ENCODE data around the gene PLAAT2.
"Not testable (repeated sequence)": the region's sequence is repeated elsewhere in the genome, so short reads cannot be mapped to it uniquely, and the experiment has no call there.

The PLAAT2 gene

GRCh38 chr11:63563201-63564055 lies at the start of gene PLAAT2:
PLAAT2 (minus strand) TSS chr11:63563379; CDS start chr11:63563324, 55 bp downstream.
- DNase-seq = no peak

DNA sequence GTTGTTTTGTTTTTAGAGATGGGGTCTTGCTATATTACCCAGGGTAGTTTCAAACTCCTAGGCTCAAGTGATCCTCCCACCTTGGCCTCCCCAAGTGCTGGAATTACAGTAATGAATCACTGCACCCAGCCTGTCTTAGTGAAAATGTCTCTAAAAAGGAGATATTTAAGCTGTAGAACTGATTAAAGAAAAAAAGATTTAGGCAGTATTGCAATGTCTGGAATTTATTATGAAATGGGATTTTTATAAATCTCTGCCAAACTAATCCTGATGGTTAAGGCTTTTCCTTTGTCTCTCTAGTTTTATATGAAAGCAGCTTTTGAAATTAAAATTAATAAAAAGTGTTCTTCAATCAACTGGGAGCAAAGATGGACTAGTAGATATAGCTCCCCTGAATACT lies 49.0 kb upstream of the PLAAT2 start:
- no peak for DNase-seq

- no peak for DNase-seq
These were observed 48.2 kb upstream of the PLAAT2 start for GRCh38 chr11:63611395-63611747.

DNA sequence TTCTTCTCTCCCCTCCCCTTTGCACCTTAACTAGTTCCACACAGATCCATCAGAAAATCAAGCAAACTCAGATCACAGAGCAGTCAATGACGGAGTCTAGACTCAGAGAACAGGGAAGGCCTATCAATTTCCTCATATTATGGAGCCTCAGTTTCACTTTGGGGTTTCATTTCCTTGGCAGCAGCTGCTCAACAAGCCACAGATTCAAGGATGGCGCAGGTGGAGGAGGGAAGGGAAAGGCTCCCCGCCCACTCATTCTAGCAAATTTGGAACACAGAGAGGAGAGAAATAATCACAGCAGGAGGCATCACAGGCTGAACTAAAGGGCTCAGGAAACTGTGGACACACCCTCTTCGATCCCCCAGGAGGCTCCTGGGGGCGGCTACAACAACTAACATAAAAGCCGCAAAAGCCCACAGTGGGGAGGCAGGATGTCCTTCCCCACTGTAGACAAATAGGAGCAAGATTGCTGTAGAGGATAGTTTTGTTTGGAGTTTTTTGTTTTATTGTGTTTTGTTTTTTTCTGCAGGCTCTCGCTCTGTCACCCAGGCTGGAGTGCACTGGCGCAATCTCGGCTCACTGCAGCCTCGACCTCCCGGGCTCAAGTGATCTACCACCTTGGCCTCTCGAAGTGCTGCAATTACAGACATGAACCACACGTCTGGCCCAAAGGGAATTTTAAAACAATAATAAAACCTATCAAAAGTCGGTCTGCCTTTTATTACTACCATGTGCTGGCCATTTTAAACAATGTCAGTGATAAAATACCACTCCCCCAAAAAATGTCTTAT lies 47.6 kb upstream of the PLAAT2 start:
- DNase-seq = no peak

DNA sequence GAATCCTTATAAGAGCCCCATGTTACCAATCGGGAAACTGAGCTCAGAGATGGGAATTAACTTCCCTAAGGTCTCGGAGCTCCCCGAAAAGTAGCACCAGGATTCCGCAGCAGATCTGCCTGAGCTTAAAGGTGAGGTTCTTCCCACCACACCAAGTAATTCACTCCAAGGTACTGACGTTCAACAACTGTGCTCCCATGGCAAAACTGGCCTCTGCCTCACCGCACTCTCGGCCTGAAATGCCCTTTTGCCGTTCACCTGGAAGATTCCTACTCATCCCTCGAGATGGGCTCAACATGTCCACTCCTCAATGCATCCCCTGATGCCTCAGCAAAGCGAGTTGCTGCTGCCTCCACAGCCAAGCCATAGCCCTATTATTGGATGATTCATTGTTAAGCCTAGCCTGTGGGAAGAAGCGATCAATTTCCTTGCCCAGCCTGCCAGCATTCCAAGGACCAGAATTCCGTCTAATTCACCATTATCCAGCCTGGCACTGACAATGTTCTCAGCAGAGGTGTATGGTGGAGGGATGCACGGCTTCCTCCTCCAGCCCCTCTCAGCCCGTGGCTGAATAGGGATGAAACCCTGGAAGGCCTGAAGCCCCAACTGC lies 46.9 kb upstream of the PLAAT2 start:
- no peak for DNase-seq

- DNase-seq = no peak
These were observed 46.4 kb upstream of the PLAAT2 start for GRCh38 chr11:63609536-63609935.

- DNase-seq = no peak
These were observed 45.5 kb upstream of the PLAAT2 start for GRCh38 chr11:63608353-63609345.

- DNase-seq = no peak
These were observed 40.0 kb upstream of the PLAAT2 start for GRCh38 chr11:63603180-63603518.

- DNase-seq = not testable (repeated sequence)
These were observed 39.4 kb upstream of the PLAAT2 start for GRCh38 chr11:63602290-63603179.

DNA sequence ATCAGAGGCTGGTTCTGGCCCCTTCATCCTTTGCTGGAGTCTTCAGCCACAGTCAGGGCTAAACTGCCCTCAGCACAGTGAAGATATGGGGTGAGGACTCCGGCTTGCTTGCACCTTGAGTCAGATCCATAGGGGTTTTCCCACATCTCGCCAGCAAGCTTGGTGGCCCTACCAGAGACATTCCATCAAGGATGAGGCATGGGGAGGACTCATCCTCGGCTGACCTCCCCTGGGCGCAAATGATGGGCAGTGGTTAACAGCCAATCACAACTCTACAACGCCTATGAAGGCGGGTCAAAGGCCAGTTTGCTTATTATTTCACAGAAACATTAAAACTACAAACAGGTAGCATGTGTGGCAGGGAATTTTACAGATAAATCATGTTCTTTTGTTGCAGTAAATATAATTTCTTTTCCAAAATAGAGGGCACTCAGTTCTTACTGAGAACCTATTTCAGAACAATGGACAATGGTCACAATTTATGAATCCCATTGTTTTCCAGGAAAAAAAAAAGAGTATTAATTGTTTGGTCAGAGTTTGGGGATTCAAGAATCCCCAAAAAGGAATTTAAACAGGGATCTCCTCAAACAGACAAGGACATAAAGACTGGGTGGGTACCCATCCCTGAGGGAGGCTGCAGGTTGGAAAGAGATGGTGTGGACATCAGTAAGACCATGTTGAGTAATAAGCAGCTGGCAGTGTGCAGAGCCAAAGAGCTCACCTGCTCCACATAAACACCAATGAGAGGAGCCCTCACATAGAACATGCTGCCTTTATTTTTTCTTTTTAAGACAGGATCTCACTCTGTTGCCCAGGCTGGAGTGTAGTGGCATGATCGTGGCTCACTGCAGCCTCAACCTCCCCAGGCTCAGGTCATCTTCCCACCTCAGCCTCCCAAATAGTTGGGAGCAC lies 36.3 kb upstream of the PLAAT2 start:
- DNase-seq = no peak

GRCh38 chr11:63598556-63598955 lies 35.4 kb upstream of the PLAAT2 start:
- DNase-seq = no peak

- no peak for DNase-seq
These were observed 32.1 kb upstream of the PLAAT2 start for GRCh38 chr11:63595296-63595695.

- DNase-seq = no peak
These were observed 29.8 kb upstream of the PLAAT2 start for GRCh38 chr11:63592975-63593395.

GRCh38 chr11:63590024-63590788 lies 27.0 kb upstream of the PLAAT2 start:
- no peak for DNase-seq

DNA sequence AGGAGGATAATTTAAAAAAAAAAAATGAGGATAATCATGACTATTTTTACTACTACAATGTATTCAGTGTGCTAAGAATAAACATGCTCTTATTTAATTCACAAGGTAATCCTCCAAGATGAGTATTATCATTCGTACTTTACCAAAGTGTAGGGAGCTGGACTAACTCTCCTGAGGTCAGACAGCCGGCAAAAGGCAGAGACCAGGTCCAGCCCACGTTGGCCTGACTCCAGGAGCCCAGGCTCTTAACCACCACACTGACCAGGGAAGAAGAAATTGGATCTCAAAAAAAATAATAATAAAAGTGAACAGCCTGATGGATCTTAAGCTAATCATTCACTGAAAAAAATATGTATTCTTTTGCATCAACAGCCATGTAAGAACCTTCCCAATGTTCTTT lies 25.8 kb upstream of the PLAAT2 start:
- DNase-seq = no peak

DNA sequence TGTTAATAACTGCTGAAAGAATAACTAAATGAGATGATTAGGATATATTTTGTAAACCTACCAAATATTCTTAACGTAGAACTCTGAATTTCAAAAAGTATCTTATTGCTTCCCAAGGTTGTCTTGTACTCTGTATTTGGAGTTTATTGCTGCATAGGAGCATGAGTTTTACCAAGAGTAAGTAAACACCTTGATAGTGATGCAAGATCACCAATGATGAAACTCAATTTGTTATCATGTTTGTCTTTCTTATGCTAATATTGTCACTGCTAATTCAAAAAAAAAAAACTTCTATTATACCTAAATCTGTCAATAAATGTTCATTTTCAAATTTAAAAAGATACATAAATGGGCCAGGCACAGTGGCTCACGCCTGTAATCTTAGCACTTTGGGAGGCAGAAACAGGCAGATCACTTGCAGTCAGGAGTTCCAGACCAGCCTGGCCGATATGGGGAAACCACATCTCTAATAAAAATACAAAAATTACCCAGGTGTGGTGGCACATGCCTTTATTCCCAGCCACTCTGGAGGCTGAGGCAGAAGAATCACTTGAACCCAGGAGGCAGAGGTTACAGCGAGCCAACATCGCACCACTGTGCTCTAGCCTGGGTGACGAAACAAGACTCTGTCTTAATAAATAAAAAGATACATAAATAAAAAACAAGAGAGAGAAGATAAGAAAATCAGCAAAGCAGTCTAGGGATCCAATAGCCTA lies 23.4 kb upstream of the PLAAT2 start:
- no peak for DNase-seq

- DNase-seq = no peak
These were observed 20.1 kb upstream of the PLAAT2 start for GRCh38 chr11:63583357-63583677.

DNA sequence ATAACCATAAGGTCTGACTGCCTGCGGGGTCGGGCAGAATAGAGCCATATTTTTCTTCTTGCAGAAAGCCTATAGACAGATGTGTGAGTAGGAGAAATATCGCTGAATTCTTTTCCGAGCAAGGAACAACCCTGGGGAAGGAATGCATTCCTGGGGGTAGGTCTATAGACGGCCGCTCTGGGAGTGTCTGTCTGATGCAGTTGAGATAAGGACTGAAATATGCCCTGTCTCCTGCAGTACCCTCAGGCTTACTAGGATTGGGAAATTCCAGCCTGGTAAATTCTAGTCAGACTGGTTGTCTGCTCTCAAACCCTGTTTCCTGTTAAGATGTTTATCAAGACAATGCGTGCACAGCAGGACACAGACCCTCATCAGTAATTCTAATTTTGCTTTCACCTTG lies 18.0 kb upstream of the PLAAT2 start:
- not testable (repeated sequence) for DNase-seq

DNA sequence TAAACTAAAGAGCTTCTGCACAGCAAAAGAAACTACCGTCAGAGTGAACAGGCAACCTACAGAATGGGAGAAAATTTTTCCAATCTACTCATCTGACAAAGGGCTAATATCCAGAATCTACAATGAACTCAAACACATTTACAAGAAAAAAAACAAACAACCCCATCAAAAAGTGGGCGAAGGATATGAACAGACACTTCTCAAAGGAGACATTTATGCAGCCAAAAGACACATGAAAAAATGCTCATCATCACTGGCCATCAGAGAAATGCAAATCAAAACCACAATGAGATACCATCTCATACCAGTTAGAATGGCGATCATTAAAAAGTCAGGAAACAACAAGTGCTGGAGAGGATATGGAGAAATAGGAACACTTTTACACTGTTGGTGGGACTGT lies 15.7 kb upstream of the PLAAT2 start:
- DNase-seq = not testable (repeated sequence)

All from activated CD4-positive, CD25-positive, alpha-beta regulatory T cell treated with anti-CD3 and anti-CD28 coated beads, Interleukin-2, amount 50 U/mL, for 72 hours (primary cell).